GM18508 (cell line): Measurements from ENCODE around the gene FBXW11.
"Not testable (repeated sequence)": the region's sequence is repeated elsewhere in the genome, so short reads cannot be mapped to it uniquely, and the experiment has no call there.

ENCODE experiments used
- ATAC-seq: cut with Tn5 transposase; IDR thresholded peaks from one replicate; pipeline ENCODE4 v1.9.1; 2021; ENCODE audit warnings: moderate number of reproducible peaks; ENCODE audit not compliant: insufficient read depth, unreplicated experiment

FBXW11 gene

DNA sequence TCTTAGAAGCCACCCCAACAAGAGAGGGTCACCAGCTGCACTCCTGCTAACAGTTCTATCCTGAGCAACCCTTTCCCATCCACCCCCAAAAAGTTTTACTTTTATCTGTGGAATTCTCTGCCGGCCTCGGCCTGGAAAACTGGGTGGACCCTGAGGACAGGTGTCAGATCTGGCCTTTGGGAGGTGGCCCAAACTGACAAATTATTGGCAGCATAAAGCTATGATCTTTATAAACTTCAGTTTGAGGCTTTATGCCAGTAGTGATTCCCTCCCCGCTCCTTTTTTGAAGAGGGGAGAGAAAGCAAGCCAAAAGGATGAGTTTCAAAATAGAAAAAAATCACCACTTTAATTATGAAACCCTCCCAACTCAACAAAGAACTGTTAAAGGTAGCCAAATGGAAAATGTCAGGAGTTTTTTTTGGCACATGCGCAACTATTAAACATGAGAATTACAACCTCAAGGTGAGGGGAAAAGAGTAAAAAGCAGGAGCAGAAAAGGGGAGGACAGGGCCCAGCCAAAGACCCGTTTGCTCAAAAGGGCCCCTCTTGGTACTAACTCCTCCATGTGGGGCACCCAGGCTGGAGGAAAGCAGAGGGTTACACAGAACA, 49.4 kb downstream of the FBXW11 start:
- ATAC-seq, result no peak

DNA sequence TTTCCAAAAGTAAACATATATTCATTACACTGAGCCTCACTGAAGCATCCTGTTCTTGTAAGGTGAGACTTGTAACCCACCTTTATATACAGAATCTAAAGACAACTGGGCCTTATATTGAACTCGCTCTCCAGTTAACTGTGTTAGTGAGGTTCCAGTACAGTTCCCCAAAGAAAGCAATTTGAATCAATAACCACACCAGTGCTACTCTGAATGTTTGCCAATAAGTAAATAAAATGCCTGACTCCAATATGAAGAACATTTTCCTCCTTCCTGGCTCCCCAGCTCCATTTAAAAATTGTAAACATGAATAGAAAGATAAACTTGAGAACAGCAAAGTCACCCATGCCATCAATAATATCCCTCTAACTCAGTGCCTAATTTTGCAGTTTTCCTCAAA, 50.1 kb downstream of the FBXW11 start:
- ATAC-seq, result no peak

DNA sequence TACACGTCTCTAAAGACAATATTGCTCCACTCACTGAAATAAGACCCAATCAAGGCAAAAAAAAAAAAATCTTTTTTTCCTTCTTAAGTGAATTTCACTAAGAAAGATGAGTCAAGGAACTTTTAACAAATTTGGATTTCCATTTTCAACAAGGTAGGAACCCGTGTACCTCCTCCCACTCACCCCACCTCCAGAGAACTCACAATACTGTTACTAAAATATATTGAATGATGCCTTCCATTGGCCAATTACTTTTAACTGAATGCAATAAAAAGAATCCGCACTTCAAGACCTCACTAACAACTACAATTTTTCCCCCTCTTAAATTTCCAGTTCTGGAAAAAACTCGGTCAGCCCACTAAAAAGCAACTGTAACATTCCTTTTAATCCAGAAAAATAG, 50.7 kb downstream of the FBXW11 start:
- ATAC-seq, result no peak

DNA sequence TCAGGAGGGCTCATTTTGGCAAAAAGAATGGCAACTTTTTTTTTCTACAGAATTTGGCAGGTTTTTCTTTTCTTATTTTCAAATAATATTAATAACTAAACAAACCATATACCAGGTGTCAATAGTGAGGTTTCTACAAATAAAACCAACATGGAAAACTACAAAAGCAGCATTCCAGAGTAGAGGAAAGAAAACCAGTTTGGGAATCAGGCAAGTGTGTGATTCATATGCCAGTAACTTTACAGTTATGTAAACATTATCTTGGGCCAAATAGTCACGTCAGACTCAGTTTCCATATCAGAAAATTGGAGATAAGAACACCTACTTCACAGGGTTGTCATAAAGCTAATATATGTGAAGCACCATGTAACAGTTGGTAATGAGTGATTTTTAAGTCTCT, 51.7 kb downstream of the FBXW11 start:
- ATAC-seq, result no peak

DNA sequence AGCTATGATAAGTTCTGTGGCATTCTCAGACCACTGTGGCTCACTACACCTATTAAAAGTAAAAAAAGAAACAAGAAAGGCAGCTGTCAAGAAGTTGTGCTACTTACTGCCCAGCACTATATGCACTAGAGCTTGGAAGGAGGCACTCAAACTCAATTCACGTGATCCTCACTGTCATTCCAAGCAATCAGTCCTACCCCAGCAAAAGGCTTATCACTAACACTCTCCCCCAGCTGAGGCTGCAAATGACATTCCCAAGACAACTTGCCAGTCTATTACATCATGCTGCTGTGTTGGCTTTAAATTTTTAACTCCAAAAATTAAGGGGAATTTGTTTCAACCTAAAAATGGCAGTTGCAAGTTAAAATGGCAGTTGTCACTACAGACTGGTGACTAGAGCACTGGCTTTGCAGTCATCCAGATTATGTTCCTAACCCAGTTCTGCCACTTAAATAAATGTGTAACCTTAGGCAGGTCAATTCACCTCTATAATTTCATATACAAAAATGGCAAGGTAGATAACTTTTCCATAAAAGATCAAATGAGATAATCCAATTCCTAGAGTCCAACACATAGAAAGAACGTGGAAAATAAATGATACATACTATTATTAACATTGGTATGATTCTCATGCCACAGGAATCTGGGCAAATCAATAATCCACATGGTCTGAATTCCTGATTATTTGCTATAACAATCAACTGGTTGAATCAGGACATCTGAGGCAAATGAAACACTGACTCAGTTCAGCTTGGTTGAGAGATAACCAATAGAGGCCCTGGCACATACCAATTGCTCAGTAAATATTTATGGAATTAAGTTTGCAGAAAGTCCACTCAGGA, 52.4 kb downstream of the FBXW11 start:
- no peak for ATAC-seq

DNA sequence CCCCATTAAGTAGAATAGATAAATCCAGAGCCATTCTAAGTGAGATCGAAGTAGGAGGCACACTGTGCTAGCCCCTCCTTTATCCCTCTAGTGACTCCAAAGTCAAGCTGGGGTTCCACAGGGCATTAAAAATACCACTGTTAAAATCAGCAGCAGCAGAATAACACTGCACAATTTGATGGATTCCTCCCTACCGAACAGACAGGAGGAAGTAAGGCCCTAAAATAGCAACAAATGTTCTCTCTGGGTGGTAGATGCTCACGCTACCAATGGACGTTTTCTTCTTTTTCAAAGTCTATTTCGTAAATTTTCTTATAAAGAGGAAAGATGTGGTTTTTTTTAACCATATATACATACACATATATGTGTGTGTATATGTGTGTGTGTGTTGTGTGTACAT, 54.4 kb downstream of the FBXW11 start:
- ATAC-seq, result no peak

DNA sequence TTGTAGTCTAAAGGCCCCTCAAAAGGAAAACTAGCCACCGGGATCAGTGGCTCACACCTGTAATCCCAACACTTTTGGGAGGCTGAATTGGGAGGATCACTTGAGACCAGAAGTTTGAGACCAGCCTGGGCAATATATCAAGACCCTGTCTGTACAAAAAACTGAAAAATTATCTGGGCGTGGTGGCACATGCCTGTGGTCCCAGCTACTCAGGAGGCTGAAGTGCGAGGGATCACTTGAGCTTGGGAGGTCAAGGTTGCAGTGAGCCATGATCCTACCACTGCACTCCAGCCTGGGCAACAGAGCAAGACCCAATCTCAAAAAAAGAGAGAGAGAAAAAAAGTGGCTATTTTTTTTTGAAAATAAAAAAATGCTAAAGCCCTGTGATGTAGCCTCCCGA, 55.2 kb downstream of the FBXW11 start:
- ATAC-seq, result no peak

DNA sequence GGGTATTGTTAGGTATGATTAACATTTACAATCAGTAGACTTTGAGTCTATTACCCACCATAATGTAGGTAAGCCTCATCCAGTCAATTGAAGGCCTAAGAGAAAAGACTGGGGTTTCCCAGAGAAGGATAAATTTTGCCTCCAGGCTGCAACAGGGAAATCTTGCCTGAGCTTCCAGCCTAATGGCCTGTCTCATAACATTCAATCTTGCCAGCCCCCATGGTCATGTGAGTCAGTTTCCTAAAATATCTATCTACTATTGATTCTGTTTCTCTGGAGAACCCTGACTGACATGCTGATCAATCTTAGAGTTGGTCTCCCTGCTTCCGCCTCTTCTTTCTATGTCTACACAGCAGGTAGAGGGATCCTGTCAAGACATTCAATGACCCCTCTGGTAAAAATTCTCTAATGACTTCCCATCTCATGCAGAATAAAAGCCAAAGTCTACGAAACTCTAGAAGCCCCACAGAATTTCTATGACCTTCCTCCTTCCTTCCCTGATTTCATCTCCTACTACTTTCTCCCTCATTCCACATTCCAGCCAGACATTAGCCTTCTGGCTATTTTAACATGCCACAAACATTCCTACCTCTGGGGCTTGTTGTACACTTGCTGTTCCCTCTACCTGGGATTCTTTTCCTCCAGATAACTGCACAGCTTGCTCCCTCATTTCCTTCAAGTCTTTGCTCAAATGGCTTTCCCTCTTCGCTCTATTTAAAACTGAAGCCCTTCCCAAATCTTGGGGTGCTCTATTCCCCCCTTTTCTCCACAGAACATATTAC, 60.2 kb downstream of the FBXW11 start:
- ATAC-seq, result no peak

DNA sequence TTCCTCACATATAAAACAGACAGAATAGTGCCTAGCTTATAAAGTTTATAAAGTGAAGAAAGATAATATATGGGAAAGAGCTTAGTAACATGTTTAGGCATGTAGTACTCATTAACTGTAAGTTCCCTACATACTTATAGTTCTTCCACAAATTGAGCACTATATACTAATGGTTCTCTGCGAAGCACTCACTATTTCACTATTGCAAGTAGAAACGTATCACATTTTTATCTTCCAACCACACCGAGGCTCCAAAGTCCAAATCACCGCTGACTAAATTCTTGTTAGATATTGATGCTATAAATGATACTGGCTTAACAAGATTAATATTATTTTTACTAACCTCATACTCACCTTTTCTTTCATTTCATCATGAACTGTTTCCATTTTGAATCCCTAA, 61.0 kb downstream of the FBXW11 start:
- no peak for ATAC-seq

DNA sequence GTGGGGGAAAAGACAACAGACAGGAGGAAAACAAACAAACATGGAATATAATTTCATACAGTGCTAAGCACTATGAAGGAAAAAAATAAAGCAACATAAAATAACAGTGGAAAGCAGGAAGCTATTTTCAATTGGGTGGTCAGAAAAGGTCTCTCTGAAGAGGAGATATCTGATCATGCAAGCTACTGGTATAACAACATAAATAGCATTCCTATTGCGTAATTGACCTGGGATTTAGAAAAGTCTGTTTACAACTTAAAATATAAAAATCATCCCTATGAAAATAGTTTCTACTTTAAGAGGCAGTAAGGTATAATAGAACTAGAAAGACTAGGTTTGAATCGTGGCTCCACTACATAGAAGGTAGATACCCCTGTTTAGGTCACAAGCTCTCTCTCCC, 61.4 kb downstream of the FBXW11 start:
- ATAC-seq, result no peak

DNA sequence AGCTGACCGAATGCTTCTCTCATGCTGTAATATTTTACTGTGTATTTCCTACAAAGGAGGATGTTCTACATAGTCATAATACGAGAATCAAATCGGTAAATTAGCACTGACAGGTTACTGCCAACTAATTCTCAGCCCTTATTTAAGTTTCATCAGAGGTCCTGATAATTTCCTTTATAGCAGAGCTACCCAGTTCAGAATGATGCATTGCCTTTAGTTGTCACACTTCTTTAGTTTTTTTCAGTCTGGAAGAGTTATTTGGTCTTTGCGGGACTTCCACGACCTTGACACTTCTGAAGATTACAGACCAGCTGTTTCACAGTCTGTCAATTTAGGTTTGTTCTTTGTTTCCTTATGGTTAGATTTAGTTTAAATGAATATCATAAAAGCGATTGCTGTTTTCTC, 64.3 kb downstream of the FBXW11 start:
- not testable (repeated sequence) for ATAC-seq

DNA sequence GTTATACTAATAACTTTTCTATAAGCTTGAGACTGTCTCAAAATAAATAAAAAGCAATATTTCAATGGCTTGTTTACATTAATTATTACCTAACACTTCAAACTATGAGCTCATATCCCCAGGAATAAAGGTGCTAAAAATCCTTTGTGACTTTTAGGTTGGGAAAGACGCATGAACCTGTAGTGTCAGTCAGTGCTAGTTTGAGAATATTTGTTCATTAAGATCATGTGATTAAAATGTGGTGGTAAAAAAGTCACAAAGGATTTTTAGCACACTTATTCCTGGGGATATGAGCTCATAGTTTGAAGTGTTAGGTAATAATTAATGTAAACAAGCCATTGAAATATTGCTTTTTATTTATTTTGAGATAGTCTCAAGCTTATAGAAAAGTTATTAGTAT, 64.8 kb downstream of the FBXW11 start:
- peak; percentile 18 for ATAC-seq

DNA sequence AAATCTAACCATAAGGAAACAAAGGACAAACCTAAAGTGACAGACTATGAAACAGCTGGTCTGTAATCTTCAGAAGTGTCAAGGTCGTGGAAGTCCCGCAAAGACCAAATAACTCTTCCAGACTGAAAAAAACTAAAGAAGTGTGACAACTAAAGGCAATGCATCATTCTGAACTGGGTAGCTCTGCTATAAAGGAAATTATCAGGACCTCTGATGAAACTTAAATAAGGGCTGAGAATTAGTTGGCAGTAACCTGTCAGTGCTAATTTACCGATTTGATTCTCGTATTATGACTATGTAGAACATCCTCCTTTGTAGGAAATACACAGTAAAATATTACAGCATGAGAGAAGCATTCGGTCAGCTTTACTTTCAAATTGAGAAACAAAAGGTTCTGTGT, 65.2 kb downstream of the FBXW11 start:
- peak; percentile 44 for ATAC-seq

DNA sequence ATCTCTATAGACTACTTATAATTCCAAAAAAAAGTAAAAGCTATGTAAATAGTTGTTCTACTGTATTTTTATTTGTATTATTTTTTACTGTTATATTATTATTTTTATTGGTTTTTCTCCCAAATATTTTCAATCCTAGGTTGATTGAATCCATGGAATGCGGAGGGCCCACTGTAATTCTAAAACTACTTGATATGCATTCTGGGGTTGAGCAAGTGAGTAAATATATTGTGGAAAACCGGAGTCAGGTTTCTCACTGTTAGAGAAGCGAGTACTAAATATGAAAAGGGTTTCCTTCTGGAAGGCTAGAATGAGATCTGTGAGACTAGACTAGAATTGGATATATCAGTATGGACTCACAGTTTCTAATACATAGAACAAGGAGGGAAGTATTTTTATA, 66.5 kb downstream of the FBXW11 start:
- ATAC-seq, result no peak

DNA sequence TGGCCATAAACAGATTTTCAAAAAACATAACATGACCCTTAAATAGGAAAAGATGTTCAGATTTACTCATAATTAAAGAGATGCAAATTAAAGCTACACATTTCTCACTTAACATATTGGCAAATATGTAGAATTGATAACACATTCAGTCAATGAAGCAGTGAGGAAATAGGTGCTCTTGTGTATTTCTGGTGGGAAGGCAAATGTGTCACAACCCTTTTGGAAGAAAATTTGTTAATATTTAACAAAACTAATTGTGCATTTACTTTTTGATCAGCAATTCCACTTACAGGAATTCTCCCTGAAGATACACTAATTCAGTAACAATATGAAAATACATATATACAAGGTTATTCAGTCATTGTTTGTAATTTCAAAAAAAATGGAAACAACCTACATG, 68.1 kb downstream of the FBXW11 start:
- no peak for ATAC-seq

DNA sequence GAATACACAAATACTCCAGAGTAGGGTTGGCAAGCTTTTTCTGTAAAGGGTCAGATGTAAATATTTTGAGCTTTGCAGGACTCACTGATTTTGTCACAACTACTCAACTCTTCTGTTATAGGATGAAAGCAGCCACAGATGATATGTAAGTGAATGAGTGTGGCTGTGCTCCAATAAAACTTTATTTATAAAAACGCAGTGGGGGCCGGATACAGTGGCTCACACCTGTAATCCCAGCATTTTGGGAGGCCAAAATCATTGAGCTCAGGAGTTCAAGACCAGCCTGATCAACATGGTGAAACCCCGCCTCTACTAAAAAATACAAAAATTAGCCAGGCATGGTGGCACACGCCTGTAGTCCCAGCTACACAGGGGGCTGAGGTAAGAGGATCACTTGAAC, 69.1 kb downstream of the FBXW11 start:
- no peak for ATAC-seq

DNA sequence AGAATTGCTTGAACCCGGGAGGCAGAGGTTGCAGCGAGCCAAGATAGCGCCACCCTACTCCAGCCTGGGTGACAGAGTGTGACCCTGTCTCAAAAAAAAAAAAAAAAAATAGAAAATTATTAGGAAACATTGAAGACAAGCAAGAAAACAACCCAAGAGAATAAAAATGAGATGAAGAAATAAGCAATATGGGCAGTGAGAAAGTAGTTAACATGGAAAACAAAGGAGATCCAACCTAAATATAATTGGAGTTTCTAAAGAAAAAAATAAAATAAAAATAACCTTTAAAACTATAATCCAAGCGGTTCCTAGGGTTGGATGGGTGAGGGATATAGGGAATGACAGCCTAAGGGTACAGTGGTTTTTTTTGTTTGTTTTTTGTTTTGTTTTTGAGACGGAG, 71.9 kb downstream of the FBXW11 start:
- ATAC-seq, result no peak

DNA sequence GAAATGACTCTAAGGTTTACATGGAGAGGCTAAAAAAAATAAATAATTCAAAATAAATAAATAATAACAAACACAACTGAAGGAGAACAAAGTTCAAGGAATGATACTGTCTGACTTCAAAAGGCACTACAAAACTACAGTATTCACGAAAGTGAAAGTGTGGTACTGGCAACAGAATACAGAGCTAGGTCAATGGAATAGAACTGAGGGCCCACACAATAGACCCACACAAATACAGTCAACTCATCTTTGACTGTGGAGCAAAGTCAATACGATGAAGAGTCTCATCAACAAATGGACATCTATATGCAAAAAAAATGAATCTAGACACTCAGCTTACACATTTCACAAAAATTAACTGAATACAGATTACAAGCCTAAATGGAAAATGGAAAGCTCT, 75.3 kb downstream of the FBXW11 start:
- no peak for ATAC-seq

DNA sequence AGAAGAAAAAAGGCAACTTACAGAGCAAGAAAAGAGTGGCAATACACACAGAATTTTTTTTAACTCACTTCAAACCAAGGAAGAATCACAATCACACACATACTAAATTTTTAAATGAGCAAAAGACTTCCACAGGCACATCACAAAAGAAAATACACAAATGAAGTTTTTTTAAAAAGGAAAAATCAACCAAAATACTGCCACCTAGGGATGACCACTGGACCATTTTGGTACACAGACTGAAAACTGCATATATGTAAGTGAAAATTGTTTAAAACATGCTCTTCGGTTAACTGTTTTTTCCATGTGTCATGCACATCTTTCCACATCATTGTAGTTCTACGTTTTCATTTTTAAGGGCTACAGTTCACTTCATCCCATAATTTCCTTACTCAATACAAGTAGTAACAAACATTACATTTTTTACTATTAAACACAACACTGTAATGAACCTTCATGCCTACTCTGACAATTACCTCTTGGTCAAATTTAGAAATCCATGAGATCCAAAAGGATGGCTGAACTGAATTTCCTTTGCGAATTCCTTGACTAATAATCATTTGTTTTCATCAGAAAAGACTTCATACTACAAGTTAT, 79.0 kb downstream of the FBXW11 start:
- ATAC-seq, result no peak

DNA sequence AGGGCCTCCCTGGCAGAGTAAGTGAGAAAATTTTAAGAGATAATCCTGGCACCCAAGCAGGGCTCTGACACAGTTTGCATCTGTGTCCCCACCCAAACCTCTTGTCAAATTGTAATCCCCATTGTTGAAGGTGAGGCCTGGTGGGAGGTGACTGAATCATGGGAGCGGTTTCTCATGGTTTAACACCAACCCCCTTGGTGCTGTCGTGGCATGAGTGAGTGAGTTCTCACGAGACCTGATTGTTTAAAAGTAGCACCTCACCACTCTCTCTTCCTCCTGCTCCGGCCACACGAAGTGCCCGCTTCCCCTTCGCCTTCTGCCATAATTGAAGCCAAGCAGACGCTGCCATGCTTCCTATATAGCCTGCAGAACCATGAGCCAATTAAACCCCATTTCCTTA, 80.1 kb downstream of the FBXW11 start:
- ATAC-seq, result no peak
